ENCODE measurements around the gene ZDHHC24.
A peak's percentile ranks its signal among the peaks of the same experiment; 100 is the strongest.
"Not testable (repeated sequence)": the region's sequence is repeated elsewhere in the genome, so short reads cannot be mapped to it uniquely, and the experiment has no call there.

ZDHHC24 gene

DNA sequence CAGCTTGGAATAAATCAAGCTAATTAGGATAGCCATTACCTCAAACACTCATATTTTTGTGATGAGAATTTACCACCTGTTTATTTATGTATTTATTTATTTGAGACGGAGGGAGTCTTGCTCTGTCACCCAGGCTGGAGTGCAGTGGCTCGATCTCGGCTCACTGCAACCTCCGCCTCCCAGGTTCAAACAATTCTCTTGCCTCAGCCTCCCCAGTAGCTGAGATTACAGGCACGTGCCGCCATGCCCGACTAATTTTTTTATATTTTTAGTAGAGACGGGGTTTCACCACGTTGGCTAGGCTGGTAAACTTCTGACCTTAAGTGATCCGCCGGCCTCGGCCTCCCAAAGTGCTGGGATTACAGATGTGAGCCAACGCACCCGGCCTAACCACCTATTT lies 896 bp downstream of the ZDHHC24 start:
- not testable (repeated sequence) for DNase-seq (ENCODE audit: low read depth)

DNA sequence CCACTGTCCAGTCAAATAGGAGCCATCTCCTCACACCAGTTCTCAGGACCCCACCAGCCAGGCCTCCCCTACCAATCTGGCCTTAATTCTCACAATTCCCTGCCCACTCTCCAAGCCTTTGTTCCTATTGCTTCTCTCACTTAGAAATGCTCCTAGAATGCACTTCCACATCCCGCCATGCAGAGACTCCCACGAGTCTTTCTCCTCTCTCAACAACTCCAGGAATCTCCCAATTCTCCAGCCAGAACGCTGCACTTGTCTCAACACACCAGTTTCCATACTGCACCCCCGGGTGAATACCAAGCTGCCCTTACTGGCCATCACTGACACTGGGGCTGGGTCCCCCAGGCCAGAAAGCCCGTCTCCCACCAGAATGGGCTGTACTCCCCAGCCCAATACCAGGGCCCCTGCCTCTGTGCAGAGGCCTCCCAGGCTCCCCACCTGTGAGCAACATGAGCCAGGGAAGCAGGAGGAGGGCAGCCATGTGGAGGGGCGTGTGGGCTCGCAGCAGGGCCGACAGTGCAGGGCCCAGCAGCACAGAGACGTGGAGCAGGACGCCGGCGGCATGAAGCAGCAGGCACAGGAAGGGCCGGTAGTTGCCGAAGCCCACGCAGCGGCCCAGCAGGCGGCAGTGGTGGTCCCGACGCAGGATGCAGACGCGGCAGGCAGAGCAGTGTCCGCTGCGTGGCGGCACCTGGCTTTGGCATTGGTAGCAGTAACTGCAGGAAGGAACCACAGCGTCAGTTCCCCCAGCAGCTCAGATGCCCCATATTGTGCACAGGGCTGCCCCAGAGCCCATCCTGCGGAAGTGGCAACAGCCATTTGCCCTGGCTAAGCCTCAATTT lies 2.4 kb downstream of the ZDHHC24 start:
- peak; percentile 18 for DNase-seq (ENCODE audit: low read depth)

DNA sequence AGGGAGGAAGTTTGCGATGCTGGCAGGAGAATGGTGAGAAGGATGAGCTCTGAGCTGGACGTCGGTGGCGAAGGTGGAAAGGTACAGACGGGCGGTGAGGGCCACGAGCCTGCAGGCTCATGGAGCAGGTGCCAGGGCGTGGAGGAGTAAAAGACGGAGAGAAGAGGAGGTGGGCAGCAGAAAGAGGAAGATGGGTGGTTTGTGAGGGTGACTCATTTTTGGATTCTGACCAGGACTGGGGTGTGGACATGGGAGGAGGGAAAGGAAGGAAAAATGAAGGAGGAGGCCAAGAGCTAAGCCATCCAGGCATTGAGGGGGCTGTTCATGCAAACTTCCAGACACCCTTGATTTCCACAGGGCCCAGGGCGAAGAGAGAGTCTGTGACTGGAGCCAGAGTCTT lies 3.5 kb downstream of the ZDHHC24 start:
- no peak for DNase-seq (ENCODE audit: low read depth)

DNA sequence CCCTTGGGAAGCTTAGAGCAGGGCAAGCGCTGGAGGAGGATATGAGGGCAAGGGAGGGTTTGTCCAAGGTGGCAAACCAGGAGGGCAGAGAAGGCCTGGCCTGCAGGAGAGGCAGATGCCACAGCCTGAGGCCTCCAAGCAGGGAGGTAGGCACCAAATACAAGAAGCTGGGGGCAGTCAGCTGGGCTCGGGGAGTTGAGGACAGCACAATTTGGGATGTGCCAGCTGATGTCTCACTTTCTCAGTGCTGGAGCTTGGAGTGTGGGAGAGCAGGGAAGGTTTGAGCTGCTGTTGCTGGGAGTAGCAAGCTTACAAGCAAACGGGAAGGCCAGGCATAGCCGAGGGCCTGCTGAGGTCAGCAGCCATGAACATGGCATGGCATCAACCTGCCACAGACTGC lies 4.0 kb downstream of the ZDHHC24 start:
- DNase-seq (ENCODE audit: low read depth): no peak

DNA sequence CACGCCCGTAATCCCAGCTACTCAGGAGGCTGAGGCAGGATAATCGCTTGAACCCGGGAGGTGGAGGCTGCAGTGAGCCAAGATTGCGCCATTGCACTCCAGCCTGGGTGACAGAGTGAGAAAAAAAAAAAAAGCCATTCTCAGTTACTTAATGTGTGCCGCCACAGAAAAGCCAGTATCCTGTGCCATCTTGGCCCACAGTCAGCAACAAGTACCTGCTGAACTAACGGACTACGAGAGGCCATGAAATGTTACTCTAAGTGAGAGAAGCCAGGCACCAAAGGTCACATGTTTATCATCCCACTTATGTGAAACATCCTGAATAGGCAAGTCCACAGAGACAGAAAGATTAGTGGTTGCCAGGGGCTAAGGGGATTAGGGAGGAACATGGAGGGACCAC lies 5.2 kb downstream of the ZDHHC24 start:
- not testable (repeated sequence) for DNase-seq (ENCODE audit: low read depth)

DNA sequence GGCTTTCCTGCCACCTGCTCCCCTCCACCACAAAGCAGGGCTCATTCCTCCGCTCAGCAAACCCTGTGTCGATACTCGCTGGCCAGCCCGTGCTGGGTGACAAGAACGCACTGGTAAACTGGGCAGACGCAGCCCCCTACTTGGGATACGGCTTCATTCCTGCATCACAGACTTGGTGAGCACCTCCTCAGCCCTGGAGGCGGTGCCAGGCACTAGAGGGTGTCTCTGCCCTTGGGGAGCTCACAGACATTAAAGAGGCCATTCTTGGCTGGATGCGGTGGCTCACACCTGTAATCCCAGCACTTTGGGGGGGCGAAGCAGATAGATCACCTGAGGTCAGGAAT lies 6.0 kb downstream of the ZDHHC24 start:
- DNase-seq (ENCODE audit: low read depth): no peak

DNA sequence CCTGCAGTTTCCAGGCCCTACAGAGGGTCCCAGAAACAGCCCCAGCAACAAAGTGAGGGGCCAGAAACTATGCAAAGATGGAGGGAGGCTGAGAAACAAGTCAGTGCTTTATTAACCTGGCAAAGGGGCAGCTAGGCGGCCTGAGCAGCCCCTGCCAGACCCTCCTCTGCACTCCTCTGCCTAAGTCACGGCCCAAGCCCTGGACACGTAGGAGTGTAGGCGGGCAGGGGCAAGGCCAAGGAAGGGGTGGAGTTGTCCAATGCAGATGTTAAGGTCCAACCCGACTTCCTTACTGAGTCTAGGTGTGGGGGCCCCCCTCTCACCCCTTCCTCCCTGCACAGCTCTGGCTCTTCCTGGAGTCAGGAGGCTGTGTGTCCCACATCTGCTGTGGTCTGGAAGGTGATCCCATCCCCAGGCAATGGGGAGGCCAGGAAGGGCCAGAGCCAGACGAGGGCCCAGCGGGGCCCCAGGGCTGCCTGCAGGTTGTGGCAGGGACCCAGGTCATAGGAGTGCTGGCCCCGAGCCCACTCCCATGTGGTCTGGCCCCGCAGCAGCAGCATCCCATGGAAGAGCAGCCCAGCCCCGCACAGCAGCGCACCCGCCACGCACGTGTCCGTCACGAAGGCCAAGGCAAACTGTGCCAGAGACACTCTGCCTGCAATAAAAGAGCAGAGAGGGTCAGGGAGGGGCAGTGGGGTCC lies 6.5 kb downstream of the ZDHHC24 start:
- DNase-seq (ENCODE audit: low read depth): no peak

DNA sequence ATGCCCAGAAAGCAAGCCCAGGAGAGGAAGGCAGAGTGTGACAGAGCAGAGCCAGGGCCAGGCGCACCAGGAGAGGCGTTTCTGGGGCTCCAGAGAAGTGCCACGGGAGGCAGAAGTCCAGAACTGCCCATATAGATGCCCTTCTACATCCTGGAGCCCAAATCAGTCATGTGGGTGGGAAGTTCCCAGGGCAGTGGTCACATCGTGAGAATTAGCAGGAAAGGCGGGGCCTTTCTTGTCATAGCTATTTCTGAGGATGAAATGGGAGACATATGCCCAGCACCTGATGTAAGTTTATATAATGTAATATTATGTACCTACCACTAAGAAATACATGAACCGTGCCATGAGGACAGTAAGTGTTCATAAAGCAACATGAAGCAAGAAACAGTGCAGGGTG lies 13.1 kb downstream of the ZDHHC24 start:
- DNase-seq (ENCODE audit: low read depth): no peak

DNA sequence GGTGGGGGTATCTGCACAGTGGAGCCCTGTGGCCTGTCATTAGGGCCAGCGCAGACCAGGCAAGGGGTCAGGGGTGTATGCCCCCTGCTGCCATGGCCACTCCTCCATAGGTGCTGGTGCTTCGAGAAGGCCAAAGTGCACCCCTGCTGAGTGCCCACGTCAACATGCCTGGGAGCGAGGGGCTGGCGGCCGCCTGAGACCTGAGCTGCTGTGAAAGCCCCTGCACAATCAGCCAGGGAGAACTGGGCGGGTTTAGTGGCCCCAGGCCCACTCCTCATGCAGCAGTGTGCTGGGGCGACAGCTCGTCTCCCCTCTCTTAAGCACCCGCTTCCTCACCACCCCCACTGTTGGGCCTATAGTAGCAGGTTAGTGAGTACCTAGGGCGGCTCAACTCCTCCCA lies 14.0 kb downstream of the ZDHHC24 start:
- no peak for DNase-seq (ENCODE audit: low read depth)

DNA sequence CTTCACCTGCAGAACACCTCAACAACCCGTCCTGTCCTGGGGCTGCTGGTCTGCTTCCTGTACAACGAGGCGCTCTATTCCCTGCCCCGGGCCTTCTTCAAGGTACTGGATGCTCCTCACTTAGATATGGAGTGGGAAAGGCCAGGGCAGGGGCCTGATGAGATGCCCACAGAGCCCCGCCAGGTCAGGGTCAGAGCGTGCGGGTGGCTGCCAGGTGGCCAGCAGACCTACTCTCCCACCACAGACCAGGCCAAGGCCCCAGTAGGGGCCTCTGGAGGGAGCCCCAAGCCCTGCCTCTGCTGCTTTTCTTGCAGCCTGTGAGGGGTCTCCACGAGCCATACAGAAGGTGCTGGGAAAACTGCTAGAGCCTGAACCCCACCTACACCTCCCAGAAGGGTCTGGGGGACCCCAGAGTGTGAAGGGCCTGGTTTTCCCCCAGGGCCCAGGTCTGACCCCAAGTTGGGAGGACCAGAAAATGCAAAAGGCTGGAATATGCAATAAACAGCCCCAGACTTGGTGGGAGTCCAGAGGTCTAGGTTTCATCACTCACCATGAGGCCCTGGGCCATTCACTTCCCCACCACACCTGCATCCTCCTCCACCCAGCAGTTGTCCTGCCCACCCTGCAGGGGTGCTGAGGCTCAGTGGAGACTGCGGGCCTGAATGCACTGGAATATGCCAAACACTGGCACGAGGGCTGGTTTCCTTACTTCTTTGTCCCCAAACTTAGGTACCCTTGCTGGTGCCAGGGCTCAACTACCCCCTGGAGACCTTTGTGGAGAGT lies 14.7 kb downstream of the ZDHHC24 start:
- no peak for DNase-seq (ENCODE audit: low read depth)

DNA sequence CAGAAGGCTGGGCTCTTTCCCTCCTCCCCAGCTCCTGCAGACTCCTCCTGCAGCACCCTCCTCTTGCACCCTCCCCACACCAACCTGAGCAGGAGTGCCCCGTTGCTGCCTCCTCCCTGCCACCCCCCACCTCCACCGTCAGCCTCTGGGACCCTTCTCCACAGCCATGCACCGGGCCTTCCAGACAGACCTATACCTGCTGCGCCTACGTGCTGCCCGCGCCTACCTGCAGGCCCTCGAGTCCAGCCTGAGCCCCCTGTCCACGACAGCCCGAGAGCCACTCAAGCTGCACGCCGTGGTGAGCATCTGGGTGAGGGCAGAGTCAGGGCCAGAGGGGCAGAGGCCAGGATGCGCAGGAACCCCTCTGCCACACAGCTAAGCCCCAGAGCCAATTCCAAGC lies 16.2 kb downstream of the ZDHHC24 start:
- DNase-seq (ENCODE audit: low read depth): no peak

DNA sequence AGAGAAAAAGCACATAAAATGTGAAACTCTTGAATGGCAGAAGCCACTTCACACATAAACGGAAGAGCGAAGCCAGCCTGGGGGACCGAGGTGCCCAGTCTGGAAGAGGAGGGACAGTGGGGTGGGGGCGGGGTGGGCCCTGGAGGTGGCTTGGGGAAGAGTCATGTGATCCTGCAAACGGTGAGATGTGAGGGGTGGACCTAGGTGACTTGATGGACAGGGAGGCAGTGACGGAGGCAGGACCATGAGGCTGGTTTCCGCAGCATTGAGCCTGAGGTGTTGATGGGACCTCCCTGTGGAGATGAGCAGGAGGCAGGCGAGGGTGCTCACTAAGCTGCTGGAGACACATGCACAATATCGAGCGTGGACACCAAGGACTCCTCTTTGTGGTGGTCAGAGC lies 16.8 kb downstream of the ZDHHC24 start:
- no peak for DNase-seq (ENCODE audit: low read depth)

DNA sequence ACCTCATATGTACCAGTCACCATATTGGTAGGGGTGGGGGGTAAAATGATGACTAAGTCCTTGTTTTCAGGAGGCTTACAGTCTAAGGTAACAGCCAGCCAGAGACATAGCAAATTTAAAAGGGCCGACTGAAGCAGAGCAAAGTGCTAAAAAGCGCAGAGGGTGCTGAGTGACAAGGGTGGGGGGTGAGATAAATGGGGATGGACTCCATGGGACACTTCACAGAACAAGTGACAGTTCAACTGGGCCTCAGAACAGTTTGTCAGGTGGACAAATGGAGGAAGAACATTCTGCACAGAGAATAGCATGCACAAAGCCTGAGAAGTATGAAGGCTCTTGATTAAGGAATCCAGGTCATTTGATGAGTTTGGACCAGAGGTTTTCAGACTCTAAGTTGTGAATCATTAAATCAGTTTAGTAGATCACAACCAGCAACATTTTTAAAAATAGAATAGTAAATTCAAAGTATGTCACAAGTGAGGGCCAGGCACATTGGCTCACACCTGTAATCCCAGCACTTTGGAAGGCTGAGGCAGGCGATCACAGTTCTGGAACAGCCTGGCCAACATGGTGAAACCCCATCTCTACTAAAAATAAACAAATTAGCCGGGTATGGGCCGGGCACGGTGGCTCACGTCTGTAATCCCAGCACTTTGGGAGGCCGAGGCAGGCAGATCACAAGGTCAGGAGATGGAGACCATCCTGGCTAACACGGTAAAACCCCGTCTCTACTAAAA lies 21.4 kb downstream of the ZDHHC24 start:
- DNase-seq (ENCODE audit: low read depth): no peak

DNA sequence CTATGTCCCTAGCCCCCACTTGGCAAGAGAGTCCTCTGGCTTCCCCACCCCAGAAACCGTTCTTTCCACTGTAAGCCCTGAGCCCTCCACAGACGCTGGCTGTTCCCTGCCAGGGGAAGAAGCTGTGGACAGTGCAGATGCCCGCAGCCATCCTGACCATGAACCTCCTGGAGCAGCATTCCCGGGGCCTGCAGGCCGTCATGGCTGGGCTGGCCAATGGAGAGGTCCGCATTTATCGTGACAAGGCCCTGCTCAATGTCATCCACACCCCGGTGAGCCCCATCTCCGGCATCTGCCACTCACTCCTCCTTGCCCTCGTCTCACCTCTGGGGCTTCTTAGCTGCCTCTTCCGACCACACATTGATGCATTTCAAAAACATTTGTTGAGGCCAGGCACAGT lies 22.2 kb downstream of the ZDHHC24 start:
- DNase-seq (ENCODE audit: low read depth): no peak

DNA sequence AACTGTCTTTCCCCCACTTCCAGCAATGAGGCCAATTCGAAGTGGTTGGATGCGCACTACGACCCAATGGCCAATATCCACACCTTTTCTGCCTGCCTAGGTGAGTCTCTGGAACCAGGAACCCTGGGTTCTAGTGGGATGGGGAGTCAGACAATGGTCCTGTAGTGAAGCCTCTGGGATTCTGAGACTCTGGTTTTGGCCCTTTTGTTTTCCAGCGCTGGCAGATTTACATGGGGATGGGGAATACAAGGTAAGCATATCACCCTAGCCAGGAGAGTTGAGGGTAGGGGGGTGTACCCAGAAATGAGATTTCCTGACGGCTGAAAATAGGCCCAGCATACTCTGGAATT lies 34.9 kb downstream of the ZDHHC24 start:
- DNase-seq (ENCODE audit: low read depth): no peak

DNA sequence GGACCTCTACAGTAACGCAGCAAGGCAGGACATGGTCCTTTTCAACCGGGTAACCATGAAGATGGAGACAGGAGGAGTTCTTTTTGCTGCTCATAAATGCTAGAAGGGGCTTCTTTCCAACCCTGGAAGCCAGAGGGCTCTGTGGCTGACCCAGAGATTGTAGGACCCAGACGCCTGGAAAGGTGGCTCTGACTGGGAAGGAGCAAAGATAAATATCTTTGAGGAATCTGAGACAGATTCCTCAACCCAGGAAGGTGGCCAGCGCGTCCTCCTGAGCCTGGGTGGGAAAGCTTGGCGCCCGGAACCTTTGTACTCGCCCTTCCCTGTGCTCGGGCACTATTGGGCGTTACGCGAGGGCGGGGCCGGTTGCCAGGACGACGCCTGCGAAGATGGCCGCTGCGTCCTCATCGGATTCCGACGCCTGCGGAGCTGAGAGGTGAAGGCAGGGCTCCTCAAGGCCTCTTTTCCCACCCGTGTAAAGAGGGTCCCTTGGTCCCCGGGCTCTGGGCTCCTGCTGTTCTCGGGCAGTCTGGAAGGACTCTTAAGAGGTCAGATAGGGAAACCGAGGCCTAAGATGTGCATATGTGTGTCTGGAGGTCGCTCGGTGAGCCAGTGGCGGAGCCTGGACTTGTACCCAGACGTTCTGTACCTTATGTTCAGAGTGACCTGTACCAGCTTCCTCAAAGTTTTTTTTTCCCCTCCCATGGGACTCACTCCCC lies 35.4 kb downstream of the ZDHHC24 start, which contains the start of gene BBS1:
Gene BBS1 (plus strand): TSS at position 365 of the 719 bp plus-strand sequence. CDS start 25 bp downstream, at position 390.
- peak; percentile 71 for DNase-seq (ENCODE audit: low read depth)

DNA sequence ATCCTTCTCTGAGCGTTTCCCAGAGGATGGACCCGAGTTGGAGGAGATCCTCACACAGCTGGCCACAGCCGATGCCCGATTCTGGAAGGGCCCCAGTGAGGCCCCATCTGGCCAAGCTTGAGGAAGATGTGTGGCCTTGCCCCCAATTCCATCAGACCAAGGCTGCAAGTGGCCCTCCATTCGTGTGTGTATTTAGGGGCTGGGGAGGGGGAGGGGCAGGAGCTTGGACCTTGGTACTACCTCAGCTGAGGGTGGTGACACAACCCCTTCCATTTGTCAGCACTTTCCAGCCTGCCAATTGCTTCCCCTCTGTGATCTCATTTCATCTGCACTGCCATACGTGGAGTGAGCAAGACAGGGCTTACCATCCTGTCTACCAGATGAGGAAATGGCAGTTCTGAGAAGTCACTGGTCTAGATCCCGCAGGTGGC lies 36.7 kb downstream of the ZDHHC24 start:
- no peak for DNase-seq (ENCODE audit: low read depth)

DNA sequence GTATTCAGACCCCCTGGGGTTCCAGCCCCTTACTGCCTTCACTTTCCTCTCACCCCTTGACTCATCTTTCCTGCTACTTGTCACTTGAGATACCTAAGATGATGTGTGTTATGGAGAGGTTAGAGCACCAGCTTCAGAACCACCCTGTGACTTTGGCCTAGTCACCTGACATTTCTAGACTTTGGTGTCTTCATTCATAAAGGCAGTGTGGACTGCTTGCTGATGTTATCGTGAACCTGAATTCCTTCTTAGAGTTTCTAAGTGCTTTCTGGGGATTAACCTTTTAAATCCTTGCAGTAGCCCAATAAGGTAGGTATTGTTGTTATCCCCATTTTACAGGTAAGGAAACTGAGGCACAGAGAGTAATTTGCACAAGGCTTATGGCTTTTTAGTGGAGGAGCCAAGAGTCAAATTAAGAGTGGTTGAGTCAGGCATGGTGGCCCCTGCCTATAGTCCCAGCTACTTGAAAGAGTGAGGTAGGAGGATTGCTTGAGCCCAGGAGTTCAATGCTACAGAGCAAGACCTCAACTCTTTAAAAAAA lies 40.5 kb downstream of the ZDHHC24 start:
- no peak for DNase-seq (ENCODE audit: low read depth)

DNA sequence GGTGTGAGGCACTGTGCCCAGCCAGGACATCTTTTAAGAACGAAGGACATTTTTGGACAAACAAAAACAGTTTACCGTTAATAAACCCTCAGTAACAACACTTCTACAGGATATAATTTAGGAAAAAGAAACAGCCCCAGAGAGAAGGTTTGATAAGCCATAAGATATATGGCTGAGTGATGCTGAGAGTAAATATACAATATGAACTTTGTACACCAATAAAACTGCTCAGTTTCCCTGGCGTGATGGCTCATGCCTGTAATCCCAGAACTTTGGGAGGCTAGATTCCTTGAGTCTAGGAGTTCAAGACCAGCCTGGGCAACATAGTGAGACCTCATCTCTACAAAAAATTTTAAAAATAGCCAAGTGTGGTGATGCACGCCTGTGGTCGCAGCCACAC lies 47.3 kb downstream of the ZDHHC24 start:
- DNase-seq (ENCODE audit: low read depth): no peak

DNA sequence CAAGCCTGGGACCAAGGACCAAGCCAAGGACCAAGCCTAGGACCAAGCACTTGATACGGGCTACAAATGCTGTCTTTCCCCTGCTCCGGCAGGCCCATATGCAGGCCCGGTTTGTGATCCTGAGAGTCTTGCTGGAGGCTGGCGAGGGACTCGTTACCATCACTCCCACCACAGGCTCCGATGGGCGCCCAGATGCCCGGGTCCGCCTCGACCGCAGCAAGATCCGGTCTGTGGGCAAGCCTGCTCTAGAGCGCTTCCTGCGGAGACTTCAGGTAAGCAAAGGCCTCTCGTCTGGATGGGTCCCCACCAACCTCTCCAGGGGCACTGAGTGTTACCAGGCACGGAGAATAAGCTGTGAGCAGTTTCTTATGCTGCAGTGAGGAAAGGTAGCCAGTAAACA lies 48.6 kb downstream of the ZDHHC24 start:
- DNase-seq (ENCODE audit: low read depth): no peak

DNA sequence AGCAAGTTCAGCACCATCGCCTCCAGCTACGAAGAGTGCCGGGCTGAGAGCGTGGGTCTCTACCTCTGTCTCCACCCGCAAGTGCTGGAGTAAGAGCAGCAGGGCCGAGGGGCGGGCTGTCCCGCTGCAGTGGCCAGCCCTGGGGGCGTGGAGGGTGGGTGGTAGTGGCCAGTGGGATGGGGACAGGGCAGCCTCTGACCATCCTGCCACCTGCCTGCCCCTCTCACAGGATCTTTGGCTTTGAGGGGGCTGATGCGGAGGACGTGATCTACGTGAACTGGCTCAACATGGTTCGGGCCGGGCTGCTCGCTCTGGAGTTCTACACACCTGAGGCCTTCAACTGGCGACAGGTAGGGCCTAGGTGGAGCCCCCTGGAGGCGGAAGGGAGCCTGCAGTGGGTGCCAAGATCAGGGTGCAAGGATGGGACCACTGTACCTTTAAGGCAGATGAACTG lies 50.4 kb downstream of the ZDHHC24 start:
- no peak for DNase-seq (ENCODE audit: low read depth)
